MM.1S (cell line): Measurements from ENCODE around the gene EMILIN2.

Experiments used
- DNase-seq: peaks from one replicate; pipeline ENCODE4 v3.0.0-alpha.2; 2015
- H2AFZ ChIP-seq: fragments of 300-600 bp; sonication (generic); 2 replicates; pipeline ENCODE4 v1.6.0; 2016; ENCODE audit warnings: antibody characterized with exemption, low read length
- H3F3A ChIP-seq: fragments of 300-600 bp; sonication (generic); 2 replicates; pipeline ENCODE4 v1.6.1; 2016; ENCODE audit warnings: mild to moderate bottlenecking, antibody characterized with exemption, low read length, moderate library complexity, mixed read lengths; ENCODE audit not compliant: insufficient read depth
- H3K27ac ChIP-seq: fragments of 300-600 bp; sonication (generic); 2 replicates; pipeline ENCODE4 v1.5.1; 2016; ENCODE audit warnings: mild to moderate bottlenecking, low read length
- H3K27me3 ChIP-seq: fragments of 300-600 bp; sonication (generic); replicated peaks from 2 replicates; pipeline ENCODE4 v1.6.0; 2016; ENCODE audit warnings: low read length; ENCODE audit not compliant: insufficient read depth
- H3K36me3 ChIP-seq: fragments of 300-600 bp; sonication (generic); replicated peaks from 2 replicates; pipeline ENCODE4 v1.6.1; 2016; ENCODE audit warnings: mild to moderate bottlenecking, low read length, mixed read lengths; ENCODE audit not compliant: insufficient read depth
- H3K4me1 ChIP-seq: fragments of 300-600 bp; sonication (generic); 2 replicates; pipeline ENCODE4 v1.6.1; 2016; ENCODE audit warnings: low read length, mixed read lengths
- H3K4me2 ChIP-seq: fragments of 300-600 bp; sonication (generic); 2 replicates; pipeline ENCODE4 v1.6.0; 2016; ENCODE audit warnings: low read depth, low read length
- H3K4me3 ChIP-seq: fragments of 300-600 bp; sonication (generic); 2 replicates; pipeline ENCODE4 v1.5.1; 2016; ENCODE audit warnings: low read length, mixed read lengths
- H3K79me2 ChIP-seq: fragments of 300-600 bp; sonication (generic); 2 replicates; pipeline ENCODE4 v1.6.1; 2016; ENCODE audit warnings: mixed run types, low read length, mixed read lengths
- H3K9ac ChIP-seq: fragments of 300-600 bp; sonication (generic); 2 replicates; pipeline ENCODE4 v1.6.1; 2016; ENCODE audit warnings: low read length, mixed read lengths
- H3K9me2 ChIP-seq: fragments of 300-600 bp; sonication (generic); replicated peaks from 2 replicates; pipeline ENCODE4 v1.6.1; 2016; ENCODE audit warnings: mild to moderate bottlenecking, low read length, mixed read lengths; ENCODE audit not compliant: insufficient read depth
- H3K9me3 ChIP-seq: fragments of 300-600 bp; sonication (generic); replicated peaks from 2 replicates; pipeline ENCODE4 v1.6.1; 2016; ENCODE audit warnings: mild to moderate bottlenecking, low read length, mixed read lengths; ENCODE audit not compliant: insufficient read depth
- H4K20me1 ChIP-seq: fragments of 300-600 bp; sonication (generic); 2 replicates; pipeline ENCODE4 v1.6.1; 2016; ENCODE audit warnings: mild to moderate bottlenecking, low read length, moderate library complexity, mixed read lengths; ENCODE audit not compliant: insufficient read depth
- CTCF ChIP-seq: fragments of 300-600 bp; sonication (generic); IDR thresholded peaks from 2 replicates; pipeline ENCODE4 v1.5.1; 2016; ENCODE audit warnings: antibody characterized with exemption, low read length, mixed read lengths
- EZH2 ChIP-seq: fragments of 300-600 bp; sonication (generic); optimal IDR thresholded peaks from 2 replicates; pipeline ENCODE3; 2017; ENCODE audit warnings: low read depth, mild to moderate bottlenecking, antibody characterized with exemption, low read length, mixed read lengths
- EZH2phosphoT487 ChIP-seq: fragments of 300-600 bp; sonication (generic); IDR thresholded peaks from 2 replicates; pipeline ENCODE4 v1.6.1; 2018; ENCODE audit warnings: antibody characterized with exemption, low read length

The EMILIN2 gene

GRCh38 chr18:2961821-2962220 lies 115.0 kb downstream of the EMILIN2 start:
- no peaks in the 10 kb centered on the region for H3K79me2 ChIP-seq
- no peaks in the 10 kb centered on the region for H3K36me3 ChIP-seq
- H4K20me1 ChIP-seq = no peaks in the 10 kb centered on the region
- no peaks in the 10 kb centered on the region for H3K9me3 ChIP-seq
- peaks cover 31% of the 10 kb centered on the region for H3K4me1 ChIP-seq
- no peak for TF ChIP-seq EZH2phosphoT487
- TF ChIP-seq CTCF = no peak
- TF ChIP-seq EZH2 = no peak
- H3F3A ChIP-seq = peaks cover 30% of the 10 kb centered on the region
- H2AFZ ChIP-seq = no peak overlapping the region
- peak; percentile 36 for DNase-seq
- H3K9ac ChIP-seq = no peak overlapping the region
- no peak overlapping the region for H3K4me2 ChIP-seq
- no peak overlapping the region for H3K4me3 ChIP-seq
- 0 out of 2 replicates have a peak, but pooled peaks cover 2% of the 10 kb centered on the region for H3K27me3 ChIP-seq
- no peaks in the 10 kb centered on the region for H3K9me2 ChIP-seq
- no peak overlapping the region for H3K27ac ChIP-seq

GRCh38 chr18:2963048-2963447 lies 116.2 kb downstream of the EMILIN2 start:
- no peak overlapping the region for H3K4me2 ChIP-seq
- H3K4me1 ChIP-seq = peaks cover 31% of the 10 kb centered on the region
- no peaks in the 10 kb centered on the region for H3K9me2 ChIP-seq
- no peak for DNase-seq
- no peak for TF ChIP-seq EZH2
- no peak for TF ChIP-seq CTCF
- TF ChIP-seq EZH2phosphoT487 = no peak
- no peak overlapping the region for H3K4me3 ChIP-seq
- no peaks in the 10 kb centered on the region for H3K9me3 ChIP-seq
- no peaks in the 10 kb centered on the region for H3K79me2 ChIP-seq
- no peak overlapping the region for H2AFZ ChIP-seq
- no peak overlapping the region for H3K27ac ChIP-seq
- no peaks in the 10 kb centered on the region for H3K36me3 ChIP-seq
- peaks cover 30% of the 10 kb centered on the region for H3F3A ChIP-seq
- H3K9ac ChIP-seq = no peak overlapping the region
- 0 out of 2 replicates have a peak, but pooled peaks cover 2% of the 10 kb centered on the region for H3K27me3 ChIP-seq
- H4K20me1 ChIP-seq = no peaks in the 10 kb centered on the region

GRCh38 chr18:2964361-2965010 lies 117.7 kb downstream of the EMILIN2 start:
- Histone ChIP-seq H4K20me1 (no peaks in the 10 kb centered on the region), H3K79me2 (no peaks in the 10 kb centered on the region), H2AFZ (no peak overlapping the region), H3K27me3 (0 out of 2 replicates have a peak, but pooled peaks cover 2% of the 10 kb centered on the region), H3K36me3 (no peaks in the 10 kb centered on the region), H3K9ac (no peak overlapping the region), H3K9me2 (no peaks in the 10 kb centered on the region), H3K4me2 (no peak overlapping the region), H3K27ac (no peak overlapping the region), H3F3A (peaks cover 17% of the 10 kb centered on the region), H3K4me3 (no peak overlapping the region), H3K4me1 (peaks cover 18% of the 10 kb centered on the region), H3K9me3 (no peaks in the 10 kb centered on the region)
- DNase-seq = no peak
- TF ChIP-seq CTCF = no peak
- no peak for TF ChIP-seq EZH2phosphoT487
